A673 (cell line): ENCODE results near the gene SEMA4D. TPM values are rescaled to one million over a fixed set of nuclear protein-coding genes. Genes with fewer than 3 reads are reported as not detected.

Experiments
- BruUV-seq: library from RNA; stranded (reverse); fragments of 400-500 nt; replicated peaks from 2 replicates; lab custom pipeline; 2021; lab: Mats Ljungman, UMichigan
- CTCF ChIA-PET: fragments of 300-600 bp; sonication (Branson Sonifier 250); formaldehyde crosslinking; loops from one replicate; lab custom pipeline; 2022; ENCODE audit warnings: antibody characterized with exemption; lab: Charles Lee
- POLR2A ChIA-PET: fragments of 300-600 bp; sonication (Branson Sonifier 250); formaldehyde crosslinking; loops from one replicate; lab custom pipeline; 2022; ENCODE audit warnings: antibody characterized with exemption; ENCODE audit not compliant: low non-redundant PET; lab: Charles Lee
- DNase-seq: peaks from one replicate; pipeline ENCODE4 v3.0.0-alpha.2; 2015; ENCODE audit warnings: low spot score
- H3K27ac ChIP-seq: fragments of 200-600 bp; sonication (generic); 2 replicates; pipeline ENCODE4 v1.5.1; 2016; ENCODE audit warnings: mixed run types, low read depth, mild to moderate bottlenecking, mixed read lengths, antibody characterized with exemption, low read length; ENCODE audit not compliant: poor library complexity, severe bottlenecking
- H3K27me3 ChIP-seq: fragments of 200-600 bp; sonication (generic); replicated peaks from 2 replicates; pipeline ENCODE4 v1.6.1; 2017; ENCODE audit warnings: mixed run types, low read depth, mild to moderate bottlenecking, mixed read lengths, antibody characterized with exemption, low read length; ENCODE audit not compliant: insufficient read depth, poor library complexity
- H3K36me3 ChIP-seq: fragments of 200-600 bp; sonication (generic); 2 replicates; pipeline ENCODE4 v1.6.1; 2016; ENCODE audit warnings: mixed run types, mild to moderate bottlenecking, mixed read lengths, antibody characterized with exemption, low read length; ENCODE audit not compliant: insufficient read depth, poor library complexity, severe bottlenecking
- H3K4me1 ChIP-seq: fragments of 200-600 bp; sonication (generic); 2 replicates; pipeline ENCODE4 v1.6.1; 2017; ENCODE audit warnings: mixed run types, mild to moderate bottlenecking, mixed read lengths, antibody characterized with exemption, low read length; ENCODE audit not compliant: insufficient read depth, poor library complexity, severe bottlenecking
- H3K4me3 ChIP-seq: fragments of 200-600 bp; sonication (generic); 2 replicates; pipeline ENCODE4 v1.5.1; 2016; ENCODE audit warnings: low read depth, mixed run types, mild to moderate bottlenecking, mixed read lengths, low read length; ENCODE audit not compliant: poor library complexity, severe bottlenecking
- H3K9me3 ChIP-seq: fragments of 200-600 bp; sonication (generic); 2 replicates; pipeline ENCODE4 v1.6.1; 2016; ENCODE audit warnings: mixed run types, low read depth, mild to moderate bottlenecking, mixed read lengths, antibody characterized with exemption, low read length; ENCODE audit not compliant: poor library complexity, severe bottlenecking
- EZH2 ChIP-seq: fragments of 200-600 bp; sonication (generic); IDR thresholded peaks from 2 replicates; pipeline ENCODE4 v1.6.1; 2017; ENCODE audit warnings: borderline replicate concordance, low read depth, mild to moderate bottlenecking, mixed read lengths, antibody characterized with exemption, low read length; ENCODE audit not compliant: poor library complexity, severe bottlenecking
- intact Hi-C: fragments of 100-400 bp; cut with micrococcal nuclease; formaldehyde crosslinking; loops from one replicate; pipeline ENCODE4 v1.10.0; 2022; ENCODE audit not compliant: unreplicated experiment
- total RNA-seq: library from RNA; stranded (reverse); gene quantifications from 2 replicates; pipeline ENCODE4 v1.2.3, GENCODE V29; 2021
- TF ChIP-seq, protein P1 (sequence below): fragments of 300-800, 200-600 bp; sonication (generic); conservative IDR thresholded peaks from 2 replicates; pipeline ENCODE4 v1.5.1; 2017; ENCODE audit warnings: low read depth, mild to moderate bottlenecking, antibody characterized with exemption, low read length, moderate library complexity, mixed read lengths

The SEMA4D gene
- total RNA-seq, 1 experiment from 2014 or later, result 14.2 TPM

DNA sequence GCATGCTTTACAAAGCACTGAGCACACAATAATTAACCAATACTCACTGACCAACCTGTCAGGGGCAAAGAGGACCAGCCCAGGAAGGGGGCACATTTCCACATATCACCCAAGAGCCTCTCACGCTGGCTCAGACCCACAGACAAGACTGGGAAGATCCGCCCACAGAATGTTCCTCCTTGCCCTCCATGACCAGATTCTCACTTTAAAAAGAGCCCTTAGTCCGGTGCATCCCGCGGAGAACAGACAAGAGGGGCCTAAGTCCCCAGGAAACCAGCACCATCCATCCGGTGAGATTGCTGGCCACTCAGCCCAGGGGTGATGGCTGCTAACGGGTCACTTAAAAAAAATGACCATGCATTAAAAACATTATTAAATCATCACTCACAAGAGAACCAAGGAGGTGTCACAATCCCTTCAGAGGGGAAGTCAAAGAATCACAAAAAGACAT is 32.9 kb downstream of the SEMA4D start:
- H3K9me3 ChIP-seq, result no peaks in the 10 kb centered on the region
- no peaks in the 10 kb centered on the region for H3K27me3 ChIP-seq
- ChIA-PET CTCF (no interaction called here), POLR2A (no interaction called here)
- DNase-seq, result no peak
- intact Hi-C loops, result loop anchor here (2.0 kb wide), 1 partner anchor 56 kb away; no protein-coding TSS in a partner anchor
- H3K36me3 ChIP-seq, result no peaks in the 10 kb centered on the region
- H3K4me3 ChIP-seq, result no peak overlapping the region
- H3K27ac ChIP-seq, result no peak overlapping the region
- BruUV-seq, result no TSS peak
- TF ChIP-seq, protein P1, sequence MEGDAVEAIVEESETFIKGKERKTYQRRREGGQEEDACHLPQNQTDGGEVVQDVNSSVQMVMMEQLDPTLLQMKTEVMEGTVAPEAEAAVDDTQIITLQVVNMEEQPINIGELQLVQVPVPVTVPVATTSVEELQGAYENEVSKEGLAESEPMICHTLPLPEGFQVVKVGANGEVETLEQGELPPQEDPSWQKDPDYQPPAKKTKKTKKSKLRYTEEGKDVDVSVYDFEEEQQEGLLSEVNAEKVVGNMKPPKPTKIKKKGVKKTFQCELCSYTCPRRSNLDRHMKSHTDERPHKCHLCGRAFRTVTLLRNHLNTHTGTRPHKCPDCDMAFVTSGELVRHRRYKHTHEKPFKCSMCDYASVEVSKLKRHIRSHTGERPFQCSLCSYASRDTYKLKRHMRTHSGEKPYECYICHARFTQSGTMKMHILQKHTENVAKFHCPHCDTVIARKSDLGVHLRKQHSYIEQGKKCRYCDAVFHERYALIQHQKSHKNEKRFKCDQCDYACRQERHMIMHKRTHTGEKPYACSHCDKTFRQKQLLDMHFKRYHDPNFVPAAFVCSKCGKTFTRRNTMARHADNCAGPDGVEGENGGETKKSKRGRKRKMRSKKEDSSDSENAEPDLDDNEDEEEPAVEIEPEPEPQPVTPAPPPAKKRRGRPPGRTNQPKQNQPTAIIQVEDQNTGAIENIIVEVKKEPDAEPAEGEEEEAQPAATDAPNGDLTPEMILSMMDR, result no peak
- no peak for TF ChIP-seq EZH2
- H3K4me1 ChIP-seq, result no peaks in the 10 kb centered on the region

- POLR2A ChIA-PET, result no interaction called here
Measured at GRCh38 chr9:89464300-89464901, 33.5 kb downstream of the SEMA4D start.

DNA sequence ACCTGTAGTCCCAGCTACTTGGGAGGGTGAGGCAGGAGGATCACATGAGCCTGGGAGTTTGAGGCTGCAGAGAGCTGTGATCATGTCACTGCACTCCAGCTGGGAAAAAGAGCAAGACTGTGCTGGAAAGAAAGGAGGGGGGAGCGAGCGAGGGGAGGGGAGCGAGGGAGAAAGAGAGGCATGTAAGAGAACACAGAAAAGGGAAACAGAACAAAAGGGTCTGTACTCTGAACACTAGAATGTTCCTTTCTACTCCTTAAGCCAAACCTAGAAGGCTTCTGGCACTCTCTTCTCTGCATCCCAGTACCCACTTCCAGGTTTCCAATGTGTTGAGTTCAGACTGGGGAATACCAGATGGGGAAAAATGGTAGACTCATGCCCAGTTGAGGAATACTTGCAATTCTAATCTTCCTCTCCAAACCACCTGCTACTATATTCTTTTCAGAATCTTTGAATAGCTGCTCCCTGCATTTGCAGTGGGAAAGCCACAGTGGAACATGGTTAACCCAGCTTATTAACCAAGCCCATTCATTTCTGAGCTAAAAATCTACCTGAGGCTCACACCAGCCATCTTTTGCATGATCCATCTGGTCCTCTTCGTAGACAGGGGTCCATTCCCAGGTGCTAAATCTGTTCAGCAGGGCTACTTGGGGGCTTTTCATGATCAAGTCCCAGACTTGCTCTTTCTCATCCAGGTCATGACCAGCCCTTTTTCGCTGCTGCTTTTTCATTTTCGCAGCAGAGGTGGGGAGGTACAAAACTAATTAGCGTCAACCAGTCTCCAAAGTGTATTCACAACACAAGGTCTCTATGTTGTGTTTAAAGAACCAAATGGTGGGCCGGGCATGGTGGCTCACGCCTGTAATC is 34.9 kb downstream of the SEMA4D start:
- Histone ChIP-seq H3K36me3 (no peaks in the 10 kb centered on the region), H3K27me3 (no peaks in the 10 kb centered on the region), H3K9me3 (no peaks in the 10 kb centered on the region), H3K4me3 (no peak overlapping the region), H3K27ac (no peak overlapping the region), H3K4me1 (no peaks in the 10 kb centered on the region)
- no TSS peak for BruUV-seq
- CTCF ChIA-PET, result no interaction called here
- DNase-seq, result no peak
- intact Hi-C loops, result no loop called here
- no peak for TF ChIP-seq EZH2
- TF ChIP-seq, protein P1, result no peak
- POLR2A ChIA-PET, result no interaction called here

More at GRCh38 chr9:89464300-89464901, 33.5 kb downstream of the SEMA4D start:
- Histone ChIP-seq H3K9me3 (no peaks in the 10 kb centered on the region), H3K4me3 (no peak overlapping the region), H3K27me3 (no peaks in the 10 kb centered on the region), H3K27ac (no peak overlapping the region), H3K4me1 (no peaks in the 10 kb centered on the region), H3K36me3 (no peaks in the 10 kb centered on the region)
- intact Hi-C loops, result loop anchor here (2.0 kb wide), 1 partner anchor 56 kb away; no protein-coding TSS in a partner anchor
- CTCF ChIA-PET, result no interaction called here
- DNase-seq, result no peak
- no TSS peak for BruUV-seq
- TF ChIP-seq EZH2, result no peak
- TF ChIP-seq, protein P1, result no peak
